ENCODE measurements around the gene FBXO9.
A peak's percentile ranks its signal among the peaks of the same experiment; 100 is the strongest.

FBXO9 gene

DNA sequence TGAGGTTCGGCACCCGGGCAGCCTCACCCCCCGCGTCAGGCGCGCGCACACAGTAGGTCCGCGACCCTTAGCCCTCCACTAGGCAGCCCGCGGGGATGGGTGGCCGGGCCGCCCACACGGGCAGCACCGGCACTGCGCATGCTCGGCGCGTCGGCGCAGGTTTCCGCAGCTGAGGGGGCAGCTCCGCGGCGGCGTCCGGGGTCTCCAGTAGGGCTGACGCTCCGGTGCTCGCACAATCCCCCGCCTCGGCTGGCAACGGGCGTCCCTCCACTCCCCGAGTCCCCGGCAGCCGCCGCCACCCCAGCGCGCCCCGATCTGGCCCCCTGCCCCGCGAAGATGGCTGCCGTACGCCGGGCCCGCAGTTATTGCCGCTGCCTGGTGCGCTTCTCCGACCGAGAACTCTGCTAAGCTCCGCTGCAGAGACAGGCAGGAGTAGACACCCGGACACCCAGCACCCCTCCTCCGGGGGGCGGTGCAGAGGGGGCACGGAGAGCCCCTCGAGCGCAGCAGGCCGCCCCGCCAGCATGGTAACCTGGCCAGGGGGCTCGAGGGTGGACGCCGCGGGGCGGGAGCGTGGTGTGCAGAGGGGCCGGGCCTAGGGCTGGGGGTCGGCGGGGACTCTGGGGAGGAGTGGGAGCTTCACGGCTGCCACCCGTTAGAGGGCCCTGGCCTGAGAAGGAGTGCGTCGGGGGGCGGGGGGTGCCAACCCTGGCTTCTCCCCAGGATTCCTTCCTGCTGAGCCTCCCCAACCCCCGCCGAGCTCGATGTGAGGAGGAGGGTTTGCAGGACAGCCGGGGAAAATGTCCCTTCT, at the start of gene FBXO9:
FBXO9 (plus strand) TSS at position 139 of the 811 bp plus-strand sequence; CDS start at position 525, 386 bp downstream.
- peaks cover 22% of the 10 kb centered on the region for H3K4me1 ChIP-seq (ENCODE audit: control insufficient read depth, insufficient read depth, low read length, unreplicated experiment)

DNA sequence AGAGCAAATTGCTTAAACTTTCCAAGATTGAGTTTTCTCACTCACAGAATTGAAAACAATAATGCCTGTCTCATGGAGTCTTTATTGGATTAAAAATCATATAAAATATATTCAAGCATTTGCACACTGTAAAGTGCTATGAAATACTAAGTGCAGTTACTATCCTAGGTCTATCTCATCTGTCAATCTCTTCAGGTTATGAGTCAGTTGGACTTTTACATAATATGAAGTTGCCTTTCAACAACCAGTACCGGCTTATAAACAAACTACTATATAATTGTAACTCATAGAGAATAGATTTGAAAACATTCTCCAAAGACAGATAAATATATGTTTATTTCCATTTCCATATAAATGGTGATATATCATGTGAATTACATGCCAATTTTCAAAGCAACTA, 49.7 kb upstream of the FBXO9 start:
- Histone ChIP-seq H3K36me3 (ENCODE audit: insufficient read depth, low read length) (peaks cover 7% of the 10 kb centered on the region; the same call in 1 of the 2 replicates), H3K4me3 (ENCODE audit: low read depth, low read length) (no peak overlapping the region), H3K27ac (ENCODE audit: low read depth, low read length) (no peak overlapping the region), H3K4me1 (ENCODE audit: control insufficient read depth, insufficient read depth, low read length, unreplicated experiment) (no peaks in the 10 kb centered on the region), H3K27me3 (ENCODE audit: insufficient read depth, low read length) (no peaks in the 10 kb centered on the region), H3K79me2 (ENCODE audit: control insufficient read depth, insufficient read depth, low read length, unreplicated experiment) (no peaks in the 10 kb centered on the region), H2AFZ (ENCODE audit: low read length, unreplicated experiment) (no peak overlapping the region)

More for the DNA sequence above, at the start of gene FBXO9:
- H3K4me3 ChIP-seq (ENCODE audit: low read depth, low read length): peak within 1 kb of the TSS; percentile 86
- peak within 1 kb of the TSS; percentile 26; the same call in 1 of the 2 replicates for H3K27ac ChIP-seq (ENCODE audit: low read depth, low read length)
- H3K27me3 ChIP-seq (ENCODE audit: insufficient read depth, low read length): no peaks in the 10 kb centered on the region
- H2AFZ ChIP-seq (ENCODE audit: low read length, unreplicated experiment): peak within 1 kb of the TSS; percentile 90
- 0 out of 2 replicates have a peak, but pooled peaks cover 7% of the 10 kb centered on the region for H3K36me3 ChIP-seq (ENCODE audit: insufficient read depth, low read length)
- peaks cover 43% of the 10 kb centered on the region for H3K79me2 ChIP-seq (ENCODE audit: control insufficient read depth, insufficient read depth, low read length, unreplicated experiment)

DNA sequence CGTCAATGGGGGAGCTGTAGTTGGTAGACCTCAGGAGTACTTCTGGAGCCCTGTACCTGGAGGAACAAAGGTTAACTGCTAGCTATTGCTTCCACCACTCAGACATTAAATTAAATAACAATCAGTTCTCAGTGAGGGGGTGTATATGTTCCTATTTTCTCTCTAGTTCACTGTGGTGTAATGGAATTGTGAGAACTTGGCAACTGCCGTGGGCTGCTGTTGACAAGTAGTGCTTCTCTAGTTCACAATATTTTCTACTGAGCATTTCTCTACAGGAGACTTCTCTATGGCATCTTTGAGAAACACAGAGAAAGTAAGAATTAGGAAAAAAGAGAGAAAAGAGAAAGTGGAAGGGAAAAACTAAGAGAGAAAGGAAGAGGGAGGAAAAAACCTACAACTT, 46.8 kb upstream of the FBXO9 start:
- Histone ChIP-seq H2AFZ (ENCODE audit: low read length, unreplicated experiment) (no peak overlapping the region), H3K36me3 (ENCODE audit: insufficient read depth, low read length) (no peaks in the 10 kb centered on the region; the same call in 1 of the 2 replicates), H3K27ac (ENCODE audit: low read depth, low read length) (no peak overlapping the region), H3K27me3 (ENCODE audit: insufficient read depth, low read length) (no peaks in the 10 kb centered on the region), H3K4me1 (ENCODE audit: control insufficient read depth, insufficient read depth, low read length, unreplicated experiment) (no peaks in the 10 kb centered on the region), H3K79me2 (ENCODE audit: control insufficient read depth, insufficient read depth, low read length, unreplicated experiment) (no peaks in the 10 kb centered on the region), H3K4me3 (ENCODE audit: low read depth, low read length) (no peak overlapping the region)

DNA sequence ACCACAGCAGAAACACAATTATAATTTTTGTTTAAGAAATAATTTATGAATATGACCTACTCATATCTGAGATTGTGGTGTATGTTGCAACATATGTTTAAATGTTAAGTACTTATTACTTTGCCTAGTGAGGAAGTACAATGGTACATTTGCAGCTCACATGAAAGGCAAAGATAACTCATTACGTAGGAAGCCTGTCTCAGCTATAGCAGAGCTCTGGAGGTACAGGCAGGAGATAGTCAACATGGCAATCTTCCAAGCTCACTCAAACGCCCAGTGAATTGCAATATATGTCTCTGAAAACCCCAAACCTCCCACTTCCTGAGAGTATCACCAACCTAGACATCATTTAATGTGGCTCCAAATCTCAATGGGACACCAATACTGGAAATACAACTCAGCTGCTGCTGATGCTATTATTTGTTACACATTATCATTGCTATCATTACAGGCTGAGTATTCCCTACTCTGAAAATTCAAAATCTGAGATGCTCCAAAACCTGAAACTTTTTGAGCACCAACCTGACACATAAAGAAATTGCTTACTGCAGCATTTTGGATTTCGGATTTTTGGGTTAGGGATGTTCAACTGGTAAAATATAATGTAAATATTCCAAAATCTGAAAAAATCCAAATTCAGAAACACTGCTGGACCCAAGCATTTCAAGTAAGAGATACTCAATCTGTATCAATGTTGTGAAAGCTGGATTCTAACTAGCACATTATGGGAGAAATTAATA, 45.0 kb upstream of the FBXO9 start:
- H3K27me3 ChIP-seq (ENCODE audit: insufficient read depth, low read length): no peaks in the 10 kb centered on the region
- no peak overlapping the region for H3K27ac ChIP-seq (ENCODE audit: low read depth, low read length)
- no peaks in the 10 kb centered on the region; the same call in 1 of the 2 replicates for H3K36me3 ChIP-seq (ENCODE audit: insufficient read depth, low read length)
- no peaks in the 10 kb centered on the region for H3K79me2 ChIP-seq (ENCODE audit: control insufficient read depth, insufficient read depth, low read length, unreplicated experiment)
- H2AFZ ChIP-seq (ENCODE audit: low read length, unreplicated experiment): no peak overlapping the region
- no peak overlapping the region for H3K4me3 ChIP-seq (ENCODE audit: low read depth, low read length)
- H3K4me1 ChIP-seq (ENCODE audit: control insufficient read depth, insufficient read depth, low read length, unreplicated experiment): no peaks in the 10 kb centered on the region

DNA sequence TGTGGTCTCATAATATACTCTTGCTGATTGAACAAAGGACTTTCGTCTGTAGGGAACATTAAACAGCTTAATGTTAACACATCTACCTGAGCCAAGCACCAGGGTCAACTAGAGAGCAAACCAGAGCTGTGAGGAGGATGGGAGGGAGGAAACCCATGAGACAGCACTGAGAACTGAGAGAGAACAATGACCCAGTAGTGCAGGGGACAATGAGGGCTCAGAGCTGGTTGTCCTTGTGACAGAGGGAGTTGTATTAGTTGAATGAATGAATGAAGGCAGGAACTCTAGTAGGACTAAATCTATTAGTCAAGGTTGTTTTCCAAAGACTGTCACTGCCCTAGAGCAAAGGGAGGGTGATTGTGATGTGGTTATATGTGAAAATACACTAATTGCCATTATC, 41.9 kb upstream of the FBXO9 start:
- Histone ChIP-seq H3K27me3 (ENCODE audit: insufficient read depth, low read length) (no peaks in the 10 kb centered on the region), H3K36me3 (ENCODE audit: insufficient read depth, low read length) (no peaks in the 10 kb centered on the region), H2AFZ (ENCODE audit: low read length, unreplicated experiment) (no peak overlapping the region), H3K4me1 (ENCODE audit: control insufficient read depth, insufficient read depth, low read length, unreplicated experiment) (no peaks in the 10 kb centered on the region), H3K4me3 (ENCODE audit: low read depth, low read length) (no peak overlapping the region), H3K27ac (ENCODE audit: low read depth, low read length) (no peak overlapping the region), H3K79me2 (ENCODE audit: control insufficient read depth, insufficient read depth, low read length, unreplicated experiment) (no peaks in the 10 kb centered on the region)

DNA sequence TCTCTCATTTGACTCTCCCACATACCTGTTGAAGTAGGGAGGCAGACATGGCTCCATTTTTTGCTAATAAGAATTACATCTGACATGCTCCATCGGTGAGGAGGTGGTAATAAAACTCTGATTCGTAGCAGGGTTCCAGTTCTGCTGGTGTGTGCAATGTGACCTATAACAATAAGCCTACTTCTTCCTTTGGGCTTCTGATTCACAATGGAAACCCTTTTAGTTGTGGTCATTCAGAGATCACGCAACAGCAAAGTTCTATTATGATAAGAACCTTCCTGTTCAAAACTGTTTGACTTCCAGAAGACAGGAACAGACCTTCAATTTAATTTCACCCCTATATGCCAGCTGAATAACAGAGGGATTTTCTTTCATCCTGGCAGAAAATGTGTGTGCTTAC, 38.7 kb upstream of the FBXO9 start:
- Histone ChIP-seq H3K27me3 (ENCODE audit: insufficient read depth, low read length) (no peaks in the 10 kb centered on the region), H3K4me3 (ENCODE audit: low read depth, low read length) (no peak overlapping the region), H3K36me3 (ENCODE audit: insufficient read depth, low read length) (no peaks in the 10 kb centered on the region; the same call in 1 of the 2 replicates), H3K79me2 (ENCODE audit: control insufficient read depth, insufficient read depth, low read length, unreplicated experiment) (no peaks in the 10 kb centered on the region), H3K4me1 (ENCODE audit: control insufficient read depth, insufficient read depth, low read length, unreplicated experiment) (no peaks in the 10 kb centered on the region), H2AFZ (ENCODE audit: low read length, unreplicated experiment) (no peak overlapping the region), H3K27ac (ENCODE audit: low read depth, low read length) (no peak overlapping the region)

DNA sequence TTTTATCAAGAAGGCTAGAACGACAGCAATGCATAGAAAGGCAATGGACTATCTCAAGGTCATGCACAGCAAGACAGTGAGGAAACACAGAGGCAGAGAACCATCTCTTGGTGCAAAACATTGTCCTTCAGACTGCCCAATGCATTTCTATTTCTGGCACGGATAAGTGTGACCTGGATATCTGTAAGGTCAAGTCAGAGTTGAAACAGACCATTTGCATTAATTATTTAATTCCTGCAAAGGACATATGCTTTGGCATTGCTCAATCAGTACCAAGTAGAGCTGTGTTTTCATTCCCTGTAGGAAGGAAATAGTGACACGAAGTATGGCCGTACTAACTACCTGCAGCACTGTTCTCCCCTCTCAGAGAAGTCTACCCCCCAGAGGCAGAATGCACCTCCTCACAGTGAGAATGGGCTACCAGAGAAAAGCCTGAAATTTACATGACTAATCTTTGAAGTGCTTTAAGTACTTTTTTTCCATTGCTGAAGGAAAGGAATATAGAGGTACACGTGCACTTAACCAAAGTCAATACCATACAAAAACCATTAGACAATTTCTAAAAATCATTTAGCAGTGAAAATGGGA, 38.0 kb upstream of the FBXO9 start:
- Histone ChIP-seq H3K4me1 (ENCODE audit: control insufficient read depth, insufficient read depth, low read length, unreplicated experiment) (no peaks in the 10 kb centered on the region), H2AFZ (ENCODE audit: low read length, unreplicated experiment) (no peak overlapping the region), H3K4me3 (ENCODE audit: low read depth, low read length) (no peak overlapping the region), H3K79me2 (ENCODE audit: control insufficient read depth, insufficient read depth, low read length, unreplicated experiment) (no peaks in the 10 kb centered on the region), H3K27me3 (ENCODE audit: insufficient read depth, low read length) (no peaks in the 10 kb centered on the region), H3K27ac (ENCODE audit: low read depth, low read length) (no peak overlapping the region), H3K36me3 (ENCODE audit: insufficient read depth, low read length) (no peaks in the 10 kb centered on the region; the same call in 1 of the 2 replicates)

DNA sequence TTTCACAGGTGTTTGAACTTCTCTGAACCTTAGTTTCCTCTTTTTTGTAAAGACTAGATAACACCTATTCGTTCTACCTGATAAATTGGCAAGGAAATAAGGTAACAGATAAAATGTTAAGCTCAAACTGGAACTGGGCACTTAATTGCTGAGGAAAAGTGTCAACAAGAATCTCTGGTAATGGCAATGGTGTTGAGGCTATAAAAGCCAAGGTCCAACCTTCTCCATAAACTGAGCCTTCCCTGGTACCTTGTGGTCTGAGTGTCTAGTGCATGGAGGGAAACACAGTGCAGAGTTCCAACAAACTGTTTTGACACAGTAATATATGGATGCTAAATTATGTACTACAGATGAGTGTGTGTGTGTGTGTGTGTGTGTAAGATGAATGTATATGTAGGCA, 36.7 kb upstream of the FBXO9 start:
- H3K27ac ChIP-seq (ENCODE audit: low read depth, low read length): no peak overlapping the region
- H3K36me3 ChIP-seq (ENCODE audit: insufficient read depth, low read length): no peaks in the 10 kb centered on the region; the same call in 1 of the 2 replicates

DNA sequence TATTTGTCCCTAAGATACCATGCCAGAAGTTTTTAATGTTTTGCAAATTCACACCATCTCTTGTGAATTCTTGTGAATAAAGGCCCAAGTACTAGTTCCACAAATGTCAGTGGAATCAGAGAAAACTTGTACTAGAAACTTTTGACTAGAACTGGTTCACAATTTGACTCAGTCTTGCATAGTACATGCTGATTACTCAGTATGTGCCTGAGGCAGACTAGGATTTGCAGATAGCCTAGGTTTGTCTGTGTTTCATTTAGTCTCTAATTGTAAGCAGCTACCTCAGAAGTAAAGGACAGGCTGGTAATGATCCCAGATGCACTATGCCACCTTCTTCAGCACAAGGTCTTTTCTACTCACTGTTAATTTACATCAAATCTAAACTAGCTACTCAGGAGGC, 35.9 kb upstream of the FBXO9 start:
- no peak overlapping the region for H3K27ac ChIP-seq (ENCODE audit: low read depth, low read length)
- H3K4me3 ChIP-seq (ENCODE audit: low read depth, low read length): no peak overlapping the region
- no peaks in the 10 kb centered on the region; the same call in 1 of the 2 replicates for H3K36me3 ChIP-seq (ENCODE audit: insufficient read depth, low read length)

More for the DNA sequence above, 36.7 kb upstream of the FBXO9 start:
- Histone ChIP-seq H3K79me2 (ENCODE audit: control insufficient read depth, insufficient read depth, low read length, unreplicated experiment) (no peaks in the 10 kb centered on the region), H3K27me3 (ENCODE audit: insufficient read depth, low read length) (no peaks in the 10 kb centered on the region), H3K4me1 (ENCODE audit: control insufficient read depth, insufficient read depth, low read length, unreplicated experiment) (peaks cover 6% of the 10 kb centered on the region), H2AFZ (ENCODE audit: low read length, unreplicated experiment) (no peak overlapping the region), H3K4me3 (ENCODE audit: low read depth, low read length) (no peak overlapping the region)

DNA sequence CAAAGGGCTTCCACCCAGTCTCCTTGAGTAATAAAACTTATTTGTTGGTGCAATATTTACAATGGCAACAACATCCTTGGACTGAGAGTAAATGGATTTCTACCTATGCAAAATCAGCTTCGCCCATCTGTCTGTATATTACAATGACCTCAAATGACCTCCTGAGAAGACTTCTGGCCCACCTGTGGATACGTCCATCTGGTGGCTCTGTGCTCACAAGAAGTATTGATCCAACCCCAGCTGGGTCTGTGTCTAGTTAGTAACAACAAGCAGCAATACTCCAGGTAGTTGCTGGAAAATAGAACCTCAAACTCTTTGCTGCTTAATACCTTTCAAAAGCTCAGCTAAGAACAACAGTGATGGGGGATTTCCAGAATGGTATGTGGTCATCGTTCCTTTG, 35.4 kb upstream of the FBXO9 start:
- Histone ChIP-seq H2AFZ (ENCODE audit: low read length, unreplicated experiment) (no peak overlapping the region), H3K79me2 (ENCODE audit: control insufficient read depth, insufficient read depth, low read length, unreplicated experiment) (no peaks in the 10 kb centered on the region), H3K36me3 (ENCODE audit: insufficient read depth, low read length) (peaks cover 5% of the 10 kb centered on the region; the same call in 1 of the 2 replicates), H3K4me3 (ENCODE audit: low read depth, low read length) (no peak overlapping the region), H3K27ac (ENCODE audit: low read depth, low read length) (no peak overlapping the region), H3K4me1 (ENCODE audit: control insufficient read depth, insufficient read depth, low read length, unreplicated experiment) (peaks cover 12% of the 10 kb centered on the region), H3K27me3 (ENCODE audit: insufficient read depth, low read length) (no peaks in the 10 kb centered on the region)

More for the DNA sequence above, 35.9 kb upstream of the FBXO9 start:
- Histone ChIP-seq H3K4me1 (ENCODE audit: control insufficient read depth, insufficient read depth, low read length, unreplicated experiment) (peaks cover 12% of the 10 kb centered on the region), H3K27me3 (ENCODE audit: insufficient read depth, low read length) (no peaks in the 10 kb centered on the region), H2AFZ (ENCODE audit: low read length, unreplicated experiment) (no peak overlapping the region), H3K79me2 (ENCODE audit: control insufficient read depth, insufficient read depth, low read length, unreplicated experiment) (no peaks in the 10 kb centered on the region)
